Measurements from ENCODE around the gene AVEN.
A peak's percentile ranks its signal among the peaks of the same experiment; 100 is the strongest.
"Not testable (repeated sequence)": the region's sequence is repeated elsewhere in the genome, so short reads cannot be mapped to it uniquely, and the experiment has no call there.

Gene AVEN

GRCh38 chr15:34050385-34050784, 11.4 kb upstream of the AVEN start:
- Mint-ChIP-seq H3K9me3 (peaks cover 19% of the 10 kb centered on the region), H3K36me3 (peaks cover 26% of the 10 kb centered on the region)
- not testable (repeated sequence) for H3K4me1 Mint-ChIP-seq, H3K27ac Mint-ChIP-seq, H3K27me3 Mint-ChIP-seq, H3K4me3 Mint-ChIP-seq, ATAC-seq

- Mint-ChIP-seq H3K9me3 (peaks cover 19% of the 10 kb centered on the region), H3K27me3 (no peaks in the 10 kb centered on the region), H3K36me3 (peaks cover 26% of the 10 kb centered on the region), H3K4me1 (peaks cover 3% of the 10 kb centered on the region), H3K4me3 (no peak overlapping the region), H3K27ac (no peak overlapping the region)
- no peak for ATAC-seq
Observed at GRCh38 chr15:34049112-34049511, 10.1 kb upstream of the AVEN start.

GRCh38 chr15:34047893-34048775, 9.1 kb upstream of the AVEN start:
- Mint-ChIP-seq H3K27me3 (no peaks in the 10 kb centered on the region), H3K27ac (no peak overlapping the region), H3K9me3 (peaks cover 19% of the 10 kb centered on the region), H3K4me1 (peaks cover 11% of the 10 kb centered on the region), H3K4me3 (no peak overlapping the region), H3K36me3 (peaks cover 26% of the 10 kb centered on the region)
- no peak for ATAC-seq

GRCh38 chr15:34046471-34047145, 7.6 kb upstream of the AVEN start:
- H3K27ac Mint-ChIP-seq = no peak overlapping the region
- H3K27me3 Mint-ChIP-seq = no peaks in the 10 kb centered on the region
- peaks cover 16% of the 10 kb centered on the region for H3K9me3 Mint-ChIP-seq
- peaks cover 11% of the 10 kb centered on the region for H3K4me1 Mint-ChIP-seq
- no peak overlapping the region for H3K4me3 Mint-ChIP-seq
- peaks cover 22% of the 10 kb centered on the region for H3K36me3 Mint-ChIP-seq
- ATAC-seq = no peak

- Mint-ChIP-seq H3K4me3 (no peak overlapping the region), H3K27me3 (no peaks in the 10 kb centered on the region), H3K27ac (no peak overlapping the region), H3K9me3 (no peaks in the 10 kb centered on the region), H3K4me1 (peaks cover 28% of the 10 kb centered on the region), H3K36me3 (no peaks in the 10 kb centered on the region)
- no peak for ATAC-seq
Observed at GRCh38 chr15:34043813-34044212, 4.8 kb upstream of the AVEN start.

GRCh38 chr15:34043391-34043790, 4.4 kb upstream of the AVEN start:
- Mint-ChIP-seq H3K9me3 (no peaks in the 10 kb centered on the region), H3K27me3 (no peaks in the 10 kb centered on the region), H3K4me1 (peaks cover 28% of the 10 kb centered on the region), H3K27ac (no peak overlapping the region), H3K4me3 (no peak overlapping the region), H3K36me3 (no peaks in the 10 kb centered on the region)
- no peak for ATAC-seq

GRCh38 chr15:34039790-34040113, 748 bp upstream of the AVEN start:
- peak overlapping the region; percentile 93 for H3K27ac Mint-ChIP-seq
- peaks cover 34% of the 10 kb centered on the region for H3K4me1 Mint-ChIP-seq
- no peak for ATAC-seq
- H3K4me3 Mint-ChIP-seq = peak overlapping the region; percentile 72
- no peaks in the 10 kb centered on the region for H3K9me3 Mint-ChIP-seq
- H3K27me3 Mint-ChIP-seq = no peaks in the 10 kb centered on the region
- no peaks in the 10 kb centered on the region for H3K36me3 Mint-ChIP-seq

GRCh38 chr15:34038023-34038870, 757 bp downstream of the AVEN start:
- Mint-ChIP-seq H3K36me3 (no peaks in the 10 kb centered on the region), H3K9me3 (no peaks in the 10 kb centered on the region)

GRCh38 chr15:34031987-34032760, 6.8 kb downstream of the AVEN start:
- Mint-ChIP-seq H3K27me3 (no peaks in the 10 kb centered on the region), H3K4me1 (no peaks in the 10 kb centered on the region), H3K9me3 (peaks cover 5% of the 10 kb centered on the region), H3K4me3 (no peak overlapping the region), H3K27ac (no peak overlapping the region), H3K36me3 (peaks cover 17% of the 10 kb centered on the region)
- no peak for ATAC-seq

More at GRCh38 chr15:34038023-34038870, 757 bp downstream of the AVEN start:
- H3K4me3 Mint-ChIP-seq = peak overlapping the region; percentile 92
- no peaks in the 10 kb centered on the region for H3K27me3 Mint-ChIP-seq
- peak overlapping the region; percentile 93 for H3K27ac Mint-ChIP-seq
- H3K4me1 Mint-ChIP-seq = peaks cover 23% of the 10 kb centered on the region
- ATAC-seq = peak; percentile 88

GRCh38 chr15:34027606-34028005, 11.4 kb downstream of the AVEN start:
- Mint-ChIP-seq H3K9me3 (peaks cover 5% of the 10 kb centered on the region), H3K27me3 (no peaks in the 10 kb centered on the region), H3K36me3 (peaks cover 17% of the 10 kb centered on the region), H3K27ac (no peak overlapping the region), H3K4me3 (no peak overlapping the region), H3K4me1 (peaks cover 7% of the 10 kb centered on the region)
- no peak for ATAC-seq

- H3K4me3 Mint-ChIP-seq = no peak overlapping the region
- ATAC-seq = no peak
- peaks cover 5% of the 10 kb centered on the region for H3K9me3 Mint-ChIP-seq
- peaks cover 17% of the 10 kb centered on the region for H3K36me3 Mint-ChIP-seq
- no peaks in the 10 kb centered on the region for H3K27me3 Mint-ChIP-seq
- no peak overlapping the region for H3K27ac Mint-ChIP-seq
- peaks cover 7% of the 10 kb centered on the region for H3K4me1 Mint-ChIP-seq
Observed at GRCh38 chr15:34025252-34025651, 13.8 kb downstream of the AVEN start.

- H3K4me1 Mint-ChIP-seq = peaks cover 7% of the 10 kb centered on the region
- H3K4me3 Mint-ChIP-seq = no peak overlapping the region
- no peak for ATAC-seq
- peaks cover 14% of the 10 kb centered on the region for H3K36me3 Mint-ChIP-seq
- H3K27me3 Mint-ChIP-seq = no peaks in the 10 kb centered on the region
- H3K9me3 Mint-ChIP-seq = peaks cover 5% of the 10 kb centered on the region
- H3K27ac Mint-ChIP-seq = no peak overlapping the region
Observed at GRCh38 chr15:34023907-34024306, 15.1 kb downstream of the AVEN start.

- Mint-ChIP-seq H3K36me3 (peaks cover 15% of the 10 kb centered on the region), H3K9me3 (no peaks in the 10 kb centered on the region), H3K4me1 (no peaks in the 10 kb centered on the region), H3K27me3 (no peaks in the 10 kb centered on the region), H3K27ac (no peak overlapping the region), H3K4me3 (no peak overlapping the region)
- ATAC-seq = no peak
Observed at GRCh38 chr15:34019369-34019990, 19.5 kb downstream of the AVEN start.

- peaks cover 15% of the 10 kb centered on the region for H3K36me3 Mint-ChIP-seq
- not testable (repeated sequence) for H3K9me3 Mint-ChIP-seq, H3K4me1 Mint-ChIP-seq, H3K4me3 Mint-ChIP-seq, H3K27ac Mint-ChIP-seq, ATAC-seq, H3K27me3 Mint-ChIP-seq
Observed at GRCh38 chr15:34018738-34019137, 20.3 kb downstream of the AVEN start.
